Lung microvascular endothelial cell (primary cell): Measurements from ENCODE around the gene SV2A. TPM values are rescaled to one million over a fixed set of nuclear protein-coding genes. Genes with fewer than 3 reads are reported as not detected.
A peak's percentile ranks its signal among the peaks of the same experiment; 100 is the strongest.

Experiments used
- DNase-seq, 2 donors: peaks; one replicate each; pipeline versions ENCODE4 v3.0.0 to v3.0.0-alpha.2; 2010; ENCODE audit warnings: low read depth in 2 of 2
- total RNA-seq: library from RNA; depleted of rRNA; stranded (reverse); fragments of >200 nt; gene quantifications from 2 replicates; pipeline ENCODE4 v1.2.1, GENCODE V29; 2014

The SV2A gene
- total RNA-seq, 1 donor from 2014 or later: 2.8 TPM

GRCh38 chr1:149931212-149931790 is 13.7 kb upstream of the SV2A start:
- peak in 1 of 2 donors; percentile 46 for DNase-seq

GRCh38 chr1:149929856-149930255 is 12.2 kb upstream of the SV2A start:
- DNase-seq: no peak

GRCh38 chr1:149928401-149928724 is 10.7 kb upstream of the SV2A start:
- no peak for DNase-seq

GRCh38 chr1:149927563-149928400 is 10.1 kb upstream of the SV2A start, which contains the start of gene SF3B4:
TSS of gene SF3B4 (minus strand) at chr1:149927803. CDS start at chr1:149927759, 44 bp downstream.
- DNase-seq: peak; percentile 95 to 96

GRCh38 chr1:149927056-149927562 is 9.5 kb upstream of the SV2A start:
- DNase-seq: peak; percentile 9 to 12

- no peak for DNase-seq
These were observed 8.7 kb upstream of the SV2A start for GRCh38 chr1:149926296-149926695.

GRCh38 chr1:149925751-149926150 is 8.1 kb upstream of the SV2A start:
- DNase-seq: no peak

GRCh38 chr1:149925345-149925744 is 7.7 kb upstream of the SV2A start:
- no peak for DNase-seq

- DNase-seq: no peak
These were observed 6.0 kb upstream of the SV2A start for GRCh38 chr1:149923626-149924025.

- DNase-seq: no peak
These were observed 769 bp downstream of the SV2A start for GRCh38 chr1:149916898-149917252.

- DNase-seq: no peak
These were observed 1.3 kb downstream of the SV2A start for GRCh38 chr1:149916193-149916897.

- DNase-seq: no peak
These were observed 2.0 kb downstream of the SV2A start for GRCh38 chr1:149915429-149916192.

- DNase-seq: no peak
These were observed 3.1 kb downstream of the SV2A start for GRCh38 chr1:149914545-149914944.

GRCh38 chr1:149906570-149907075 is 11.0 kb downstream of the SV2A start:
- no peak for DNase-seq

- DNase-seq: no peak
These were observed 13.7 kb downstream of the SV2A start for GRCh38 chr1:149903836-149904491.

GRCh38 chr1:149899460-149900284 is 18.0 kb downstream of the SV2A start, which contains the start of gene BOLA1:
TSS of gene BOLA1 (plus strand) at chr1:149899568. CDS start at chr1:149900060, 492 bp downstream.
- peak; percentile 91 to 95 for DNase-seq

GRCh38 chr1:149896575-149896974 is 21.1 kb downstream of the SV2A start:
- no peak for DNase-seq

GRCh38 chr1:149888999-149889289 is 28.7 kb downstream of the SV2A start:
- peak in 1 of 2 donors; percentile 37 for DNase-seq

- DNase-seq: peak; percentile 71 to 86
These were observed 29.2 kb downstream of the SV2A start for GRCh38 chr1:149888247-149888998.
